K562 (cell line): ENCODE data around the gene ADAMTS6. TPM values are rescaled to one million over a fixed set of nuclear protein-coding genes. Genes with fewer than 3 reads are reported as not detected.

Source experiments
- ATAC-seq: fragments of 200-7000 bp; cut with Tn5 transposase; 3 replicates; pipeline ENCODE4 v1.9.1; 2020; ENCODE audit warnings: moderate library complexity
- BruUV-seq: library from RNA; stranded (reverse); fragments of 400-500 nt; replicated peaks from 2 replicates; lab custom pipeline; 2021; lab: Mats Ljungman, UMichigan
- CTCF ChIA-PET: fragments of 300-600 bp; formaldehyde crosslinking; extraction: SDS; loops from one replicate; lab custom pipeline; 2021; ENCODE audit warnings: low intra/inter-chr PET ratio; lab: Yijun Ruan, JAX
- POLR2A ChIA-PET: fragments of 300-600, 350-650 bp; sonication (Branson Sonifier 250); formaldehyde crosslinking; extraction: SDS; loops from one replicate; lab custom pipeline; 2021; ENCODE audit warnings: antibody characterized with exemption, inconsistent platforms; lab: Yijun Ruan, JAX
- DNase-seq, 4 experiments: peaks; one replicate each; pipeline versions ENCODE4 v3.0.0 to v3.0.0-alpha.2; 2011 to 2018; ENCODE audit warnings: low spot score in 3 of 4, mixed read lengths in 3 of 4; ENCODE audit errors: extremely low read depth in 1 of 4
- FAIRE-seq: peaks from 2 replicates; lab custom pipeline; 2011; peaks lifted over from hg19 to GRCh38; lab: Jason Lieb, UNC
- H2AFZ ChIP-seq: 2 replicates; pipeline ENCODE4 v1.6.0; 2011; ENCODE audit warnings: low read depth, low read length, control low read depth, inconsistent platforms
- H3K27ac ChIP-seq: fragments of 200-600 bp; 3 replicates; pipeline ENCODE4 v1.8.0; 2011; ENCODE audit warnings: low read depth, mild to moderate bottlenecking, control low read depth, inconsistent platforms, low read length, moderate library complexity, mixed read lengths; ENCODE audit errors: extremely low read depth
- H3K27me3 ChIP-seq, 2 experiments: fragments of 300-600 bp in 1 of 2; 2 replicates in 1 of 2; 3 replicates in 1 of 2; pipeline versions ENCODE4 v1.6.0 to v1.8.0; 2011; ENCODE audit warnings: inconsistent platforms in 2 of 2, low read length in 2 of 2, mild to moderate bottlenecking in 1 of 2, mixed read lengths in 1 of 2, moderate library complexity in 1 of 2; ENCODE audit not compliant: control insufficient read depth in 2 of 2, insufficient read depth in 2 of 2
- H3K36me3 ChIP-seq: fragments of 300-600 bp; 3 replicates; pipeline ENCODE4 v1.8.0; 2011; ENCODE audit warnings: mild to moderate bottlenecking, low read length, inconsistent platforms; ENCODE audit not compliant: control insufficient read depth, insufficient read depth
- H3K4me1 ChIP-seq, 2 experiments: fragments of 200-600 bp in 1 of 2; replicated peaks in 1 of 2; 2 replicates in 1 of 2; 3 replicates in 1 of 2; pipeline versions ENCODE4 v1.5.1 to v1.8.0; 2011; ENCODE audit warnings: inconsistent platforms in 2 of 2, low read length in 2 of 2, mild to moderate bottlenecking in 1 of 2, mixed read lengths in 1 of 2, moderate library complexity in 1 of 2; ENCODE audit not compliant: control insufficient read depth in 2 of 2, insufficient read depth in 2 of 2
- H3K4me2 ChIP-seq: 2 replicates; pipeline ENCODE4 v1.6.1; 2011; ENCODE audit warnings: low read length, control low read depth, inconsistent platforms, mixed read lengths; ENCODE audit not compliant: insufficient read depth
- H3K4me3 ChIP-seq: fragments of 200-600 bp; sonication (generic), shearing (Covaris generic); 2 replicates; pipeline ENCODE4 v1.5.1; 2016; ENCODE audit warnings: control low read depth, inconsistent platforms
- H3K79me2 ChIP-seq: fragments of 200-600 bp; 3 replicates; pipeline ENCODE4 v1.8.0; 2011; ENCODE audit warnings: low read length, inconsistent platforms; ENCODE audit not compliant: control insufficient read depth, insufficient read depth
- H3K9ac ChIP-seq, 2 experiments: 2 replicates each; pipeline versions ENCODE4 v1.6.0 to v1.6.1; 2011; ENCODE audit warnings: low read depth in 2 of 2, low read length in 2 of 2, control low read depth in 1 of 2, inconsistent platforms in 1 of 2, mild to moderate bottlenecking in 1 of 2, mixed read lengths in 1 of 2; ENCODE audit not compliant: insufficient read depth in 1 of 2
- H3K9me1 ChIP-seq: one replicate; pipeline ENCODE4 v1.6.0; 2011; ENCODE audit warnings: inconsistent platforms, mild to moderate bottlenecking, low read length, moderate library complexity; ENCODE audit not compliant: control insufficient read depth, insufficient read depth
- H3K9me3 ChIP-seq: replicated peaks from 2 replicates; pipeline ENCODE4 v1.5.1; 2011; ENCODE audit warnings: low read depth, low read length, inconsistent platforms; ENCODE audit not compliant: control insufficient read depth, insufficient read depth
- H4K20me1 ChIP-seq: replicated peaks from 2 replicates; pipeline ENCODE4 v1.6.1; 2011; ENCODE audit warnings: low read length, inconsistent platforms, mixed read lengths; ENCODE audit not compliant: control insufficient read depth, insufficient read depth
- ATF2 ChIP-seq: sonication (generic); formaldehyde crosslinking; IDR thresholded peaks from 2 replicates; pipeline ENCODE4 v1.8.1; 2022; ENCODE audit warnings: missing genetic modification reagents
- CBX2 ChIP-seq: fragments of 200-600 bp; sonication (generic); IDR thresholded peaks from one replicate; pipeline ENCODE4 v1.6.1; 2012; ENCODE audit warnings: mild to moderate bottlenecking, low read length, inconsistent platforms; ENCODE audit not compliant: insufficient read depth, poor library complexity, severe bottlenecking
- CEBPB ChIP-seq: fragments of 450-650 bp; IDR thresholded peaks from 2 replicates; pipeline ENCODE4 v1.6.1; 2016; ENCODE audit warnings: missing genetic modification characterization, missing compliant biosample characterization
- FOXA3 ChIP-seq, 2 experiments: fragments of 450-650 bp in 1 of 2; sonication (generic) in 1 of 2; formaldehyde crosslinking; IDR thresholded peaks in 1 of 2; conservative IDR thresholded peaks in 1 of 2; 2 replicates each; pipeline versions ENCODE4 v1.4.0 to v1.8.0; 2020 to 2022; ENCODE audit warnings: mild to moderate bottlenecking in 2 of 2, missing genetic modification reagents in 1 of 2
- HIVEP1 ChIP-seq: fragments of 250-450 bp; sonication (Bioruptor Pico); IDR thresholded peaks from 2 replicates; pipeline ENCODE4 v1.4.0; 2020; ENCODE audit warnings: mild to moderate bottlenecking
- SAP30 ChIP-seq: fragments of 200-600 bp; sonication (generic); IDR thresholded peaks from 2 replicates; pipeline ENCODE4 v1.6.1; 2012; ENCODE audit warnings: borderline replicate concordance, low read depth, mild to moderate bottlenecking, moderate library complexity, low read length, control low read depth, inconsistent platforms; ENCODE audit not compliant: insufficient read depth, poor library complexity, severe bottlenecking
- SMARCA5 ChIP-seq: fragments of 450-650 bp; IDR thresholded peaks from 2 replicates; pipeline ENCODE4 v1.6.1; 2016
- SP2 ChIP-seq: IDR thresholded peaks from 2 replicates; pipeline ENCODE4 v1.6.1; 2011; ENCODE audit warnings: mild to moderate bottlenecking, low read depth, low read length, moderate library complexity; ENCODE audit not compliant: poor library complexity, severe bottlenecking; ENCODE audit errors: extremely low read depth
- ZBTB49 ChIP-seq: sonication (generic); formaldehyde crosslinking; IDR thresholded peaks from 2 replicates; pipeline ENCODE4 v1.8.0; 2022; ENCODE audit warnings: missing genetic modification reagents, mild to moderate bottlenecking, borderline replicate concordance
- WGBS: fragments of 100-300 bp; shearing (Covaris generic); methylation state at CpG from one replicate; pipeline ENCODE4 v1.1.6; 2016; ENCODE audit warnings: low coverage, mixed read lengths; ENCODE audit not compliant: insufficient coverage; ENCODE audit errors: missing lambda C conversion rate; 5-methylcytosine and 5-hydroxymethylcytosine counted together
- in situ Hi-C: fragments of 300-500 bp; cut with MboI; formaldehyde crosslinking; loops from 4 replicates; pipeline ENCODE4 v1.15.0; 2018; ENCODE audit warnings: inconsistent platforms, mixed read lengths
- intact Hi-C: fragments of 100-400 bp; cut with micrococcal nuclease; formaldehyde crosslinking; loops from 2 replicates; pipeline ENCODE4 v1.14.2; 2022
- polyA plus RNA-seq, 8 experiments: library from polyadenylated mRNA; depleted of rRNA in 4 of 8; stranded (reverse) in 5 of 8; unstranded in 3 of 8; fragments of >200 nt; fragmentation: Nextera tagmentation in 2 of 8; fragmentation: Illumina TruSeq in 1 of 8; extraction: Ambion mirVana in 2 of 8; extraction: Trizol in 1 of 8; gene quantifications; 2 replicates each; pipeline versions ENCODE4 v1.2.1 to v1.2.3, GENCODE V29; 2011 to 2014; ENCODE audit warnings: inconsistent platforms in 1 of 8, missing spikeins in 1 of 8
- total RNA-seq, 7 experiments: library from RNA; depleted of rRNA in 6 of 7; stranded (reverse); fragments of >200 nt in 6 of 7; fragmentation: Illumina TruSeq in 2 of 7; extraction: Trizol in 2 of 7; gene quantifications; 2 replicates each; pipeline versions ENCODE4 v1.2.1 to v1.2.3, GENCODE V29; 2011 to 2021; ENCODE audit warnings: low replicate concordance in 1 of 7

The ADAMTS6 gene
- total and polyA plus RNA-seq, 9 of the 15 experiments (the other 6 are each of a cell fraction or from before 2014, with no cell fraction given): 0.57 to 5.3 (median 1.5) TPM

GRCh38 chr5:65468633-65469032, 13.1 kb downstream of the ADAMTS6 start:
- Histone ChIP-seq H3K9ac (no peak overlapping the region), H3K27ac (no peak overlapping the region), H2AFZ (no peak overlapping the region), H3K27me3 (no peaks in the 10 kb centered on the region), H3K79me2 (no peaks in the 10 kb centered on the region), H4K20me1 (no peaks in the 10 kb centered on the region)
- in situ Hi-C loops: no loop called here
- no peak for FAIRE-seq
- TF ChIP-seq FOXA3 (CRISPR knock-in tag; conservative IDR thresholded peaks at IDR 0.05 in 1 of 2, IDR thresholded peaks at IDR 0.05 in 1 of 2) (no peak), CEBPB (tag) (peak; percentile 34; the same call in 1 of the 2 replicates), CBX2 (no peak), HIVEP1 (no peak)
- TF ChIP-seq, all 486 proteins: peak for 1
- intact Hi-C loops: no loop called here
- Histone ChIP-seq H3K36me3 (no peaks in the 10 kb centered on the region), H3K9me3 (no peaks in the 10 kb centered on the region), H3K4me2 (no peak overlapping the region), H3K4me3 (no peak overlapping the region), H3K4me1 (no peaks in the 10 kb centered on the region), H3K9me1 (no peaks in the 10 kb centered on the region)
- ChIA-PET CTCF (no interaction called here), POLR2A (no interaction called here)
- ATAC-seq: no peak
- no TSS peak for BruUV-seq
- no peak for DNase-seq
- WGBS: 30% methylated on average over 3 of the region's 3 CpGs

- POLR2A ChIA-PET: interaction anchor here (0.6 to 0.8 kb wide), 2 partner anchors 16 to 21 kb away, joined by 3 read pairs; no protein-coding TSS in a partner anchor
- no peak overlapping the region for H3K9ac ChIP-seq
- no peaks in the 10 kb centered on the region for H4K20me1 ChIP-seq
- no peak overlapping the region for H2AFZ ChIP-seq
- BruUV-seq: no TSS peak
- no peak for ATAC-seq
- WGBS: 28% methylated on average over 3 of the region's 3 CpGs
- no peaks in the 10 kb centered on the region for H3K27me3 ChIP-seq
- H3K4me2 ChIP-seq: no peak overlapping the region
- no peaks in the 10 kb centered on the region for H3K79me2 ChIP-seq
- H3K9me3 ChIP-seq: no peaks in the 10 kb centered on the region
- H3K4me3 ChIP-seq: no peak overlapping the region
- H3K4me1 ChIP-seq: no peaks in the 10 kb centered on the region
- H3K27ac ChIP-seq: no peak overlapping the region
- intact Hi-C loops (no loop called here), in situ Hi-C loops (no loop called here)
- no peaks in the 10 kb centered on the region for H3K36me3 ChIP-seq
- H3K9me1 ChIP-seq: no peaks in the 10 kb centered on the region
- no peak for DNase-seq
- FAIRE-seq: no peak
- CTCF ChIA-PET: interaction anchor here (0.7 kb wide), 1 partner anchor 152 kb away, joined by 4 read pairs; no protein-coding TSS in a partner anchor
- no peak for TF ChIP-seq SP2
- TF ChIP-seq SAP30: no peak
- no peak for TF ChIP-seq ATF2 (CRISPR knock-in tag)
- TF ChIP-seq ZBTB49 (CRISPR knock-in tag): no peak
- TF ChIP-seq SMARCA5: no peak
Measured at GRCh38 chr5:65462139-65462705, 19.5 kb downstream of the ADAMTS6 start.
